Large intestine (tissue), 12 donors: ENCODE results near the gene SLC49A3. TPM values are rescaled to one million over a fixed set of nuclear protein-coding genes. Genes with fewer than 3 reads are reported as not detected.
"Not testable (repeated sequence)": the region's sequence is repeated elsewhere in the genome, so short reads cannot be mapped to it uniquely, and the experiment has no call there.

ENCODE experiments used
- DNase-seq, 2 donors: peaks; one replicate each; pipeline versions ENCODE4 v3.0.0 to v3.0.0-alpha.2; 2013
- H3K27ac ChIP-seq: one replicate; pipeline ENCODE4 v1.5.1; 2013; ENCODE audit warnings: low read length
- H3K27me3 ChIP-seq: 2 replicates; pipeline ENCODE4 v1.6.1; 2013; ENCODE audit warnings: low read length; ENCODE audit not compliant: control insufficient read depth, insufficient read depth
- H3K36me3 ChIP-seq: 2 replicates; pipeline ENCODE4 v1.6.1; 2013; ENCODE audit warnings: low read length; ENCODE audit not compliant: control insufficient read depth, insufficient read depth
- H3K4me1 ChIP-seq: one replicate; pipeline ENCODE4 v1.6.1; 2013; ENCODE audit warnings: low read length; ENCODE audit not compliant: control insufficient read depth, insufficient read depth
- H3K4me3 ChIP-seq: one replicate; pipeline ENCODE4 v1.5.1; 2013; ENCODE audit warnings: low read length
- H3K9me3 ChIP-seq: one replicate; pipeline ENCODE4 v1.6.1; 2013; ENCODE audit warnings: mild to moderate bottlenecking, low read depth, low read length, moderate library complexity; ENCODE audit not compliant: control insufficient read depth
- WGBS: methylation state at CpG from one replicate; pipeline ENCODE4 v1.1.5; 2013; ENCODE audit warnings: low lambda C conversion rate; ENCODE audit not compliant: insufficient coverage; 5-methylcytosine and 5-hydroxymethylcytosine counted together
- long read RNA-seq, 11 donors: transcript quantifications; one replicate each; lab custom pipeline, GENCODE V29; 2026
- polyA plus RNA-seq: library from polyadenylated mRNA; unstranded; fragments of 120-200 nt; gene quantifications from one replicate; pipeline ENCODE4 v1.2.1, GENCODE V29; 2013

The SLC49A3 gene
- polyA plus RNA-seq = 4.6 TPM
- long read RNA-seq, donor 1 = 0 reads
- long read RNA-seq, donor 2, partial matches to known transcripts = 0 of 1 reads
- long read RNA-seq, donor 2, other reads (novel, unspliced or antisense) = 0 of 1 reads
- long read RNA-seq, donor 3 = 0 reads
- long read RNA-seq, donor 4 = 0 reads
- long read RNA-seq, donor 5 = 0 reads
- long read RNA-seq, donor 6, partial matches to known transcripts = 0 of 2 reads
- long read RNA-seq, donor 6, other reads (novel, unspliced or antisense) = 0 of 2 reads
- long read RNA-seq, donor 7 = 0 reads
- long read RNA-seq, donor 8, partial matches to known transcripts = 0 of 1 reads
- long read RNA-seq, donor 8, other reads (novel, unspliced or antisense) = 0 of 1 reads
- long read RNA-seq, donor 9 = 0 reads
- long read RNA-seq, donor 10, partial matches to known transcripts = 0 of 2 reads
- long read RNA-seq, donor 10, other reads (novel, unspliced or antisense) = 0 of 2 reads
- long read RNA-seq, donor 11 = 0 reads

DNA sequence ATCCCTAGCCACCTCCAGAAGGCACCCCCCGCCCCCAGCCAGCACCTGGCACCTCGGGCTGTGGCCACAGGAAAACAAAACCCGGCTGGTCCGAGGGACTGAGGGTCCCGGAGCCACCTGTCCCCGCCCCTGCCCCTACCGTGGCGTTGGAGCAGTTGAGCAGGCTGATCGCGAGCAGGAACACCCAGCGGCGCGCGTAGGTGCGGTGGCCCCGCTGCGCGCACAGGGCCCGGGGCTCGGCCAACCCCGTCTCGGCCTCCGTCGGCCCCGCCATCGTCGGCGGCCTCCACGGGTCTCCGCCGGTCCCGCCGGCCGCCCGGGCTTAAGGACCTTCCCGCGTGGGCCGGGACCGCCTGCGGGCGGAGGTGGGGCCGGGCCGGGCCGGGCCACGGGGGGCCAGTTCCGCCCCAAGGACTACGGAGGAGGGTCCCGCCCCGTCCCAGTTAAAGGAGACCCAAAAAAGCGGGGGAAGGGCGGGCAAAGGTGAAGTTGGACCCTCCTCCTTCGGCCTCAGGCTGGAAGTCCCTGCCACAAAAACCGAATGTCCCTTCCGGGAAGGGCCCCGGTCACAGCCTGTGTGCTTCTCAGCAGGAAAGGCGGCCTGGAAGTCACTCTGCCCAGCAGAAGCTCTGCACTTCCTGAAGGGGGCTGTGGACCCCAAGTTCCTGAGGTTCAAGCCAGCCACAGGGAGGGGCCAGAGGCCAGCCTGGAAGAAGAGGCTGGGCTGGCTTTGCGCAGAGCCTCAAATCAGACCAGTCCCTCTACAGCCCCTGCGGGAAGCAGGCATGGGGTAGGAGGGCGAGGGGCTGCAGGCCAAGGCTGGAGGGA lies at the start of gene SLC49A3:
TSS of gene SLC49A3 (minus strand) at position 298 of the 828 bp plus-strand sequence. CDS start at position 274, 24 bp downstream.
- H3K36me3 ChIP-seq = no peaks in the 10 kb centered on the region
- H3K27ac ChIP-seq = no peak within 1 kb of the TSS
- no peak for DNase-seq
- peaks cover 7% of the 10 kb centered on the region for H3K9me3 ChIP-seq
- peak within 1 kb of the TSS; percentile 28 for H3K4me3 ChIP-seq
- no CpG with 5 or more reads among the region's 59 CpGs for WGBS
- H3K27me3 ChIP-seq = peaks cover 5% of the 10 kb centered on the region
- peaks cover 26% of the 10 kb centered on the region for H3K4me1 ChIP-seq

DNA sequence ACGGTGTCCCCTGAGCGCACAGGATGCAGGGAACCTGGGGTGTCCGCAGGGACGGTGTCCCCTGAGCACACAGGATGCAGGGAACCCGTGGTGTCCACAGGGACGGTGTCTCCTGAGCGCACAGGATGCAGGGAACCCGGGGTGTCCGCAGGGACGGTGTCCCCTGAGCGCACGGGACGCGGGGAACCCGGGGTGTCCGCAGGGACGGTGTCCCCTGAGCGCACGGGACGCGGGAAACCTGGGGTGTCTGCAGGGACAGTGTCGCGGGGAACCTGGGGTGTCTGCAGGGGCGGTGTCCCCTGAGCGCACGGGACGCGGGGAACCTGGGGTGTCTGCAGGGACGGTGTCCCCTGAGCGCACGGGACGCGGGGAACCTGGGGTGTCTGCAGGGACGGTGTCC lies 47.6 kb upstream of the SLC49A3 start:
- Histone ChIP-seq H3K4me1 (peaks cover 14% of the 10 kb centered on the region), H3K9me3 (peaks cover 12% of the 10 kb centered on the region), H3K36me3 (peaks cover 70% of the 10 kb centered on the region)
- H3K27ac ChIP-seq, H3K27me3 ChIP-seq, DNase-seq, H3K4me3 ChIP-seq: not testable (repeated sequence)
- no CpG with 5 or more reads among the region's 34 CpGs for WGBS

DNA sequence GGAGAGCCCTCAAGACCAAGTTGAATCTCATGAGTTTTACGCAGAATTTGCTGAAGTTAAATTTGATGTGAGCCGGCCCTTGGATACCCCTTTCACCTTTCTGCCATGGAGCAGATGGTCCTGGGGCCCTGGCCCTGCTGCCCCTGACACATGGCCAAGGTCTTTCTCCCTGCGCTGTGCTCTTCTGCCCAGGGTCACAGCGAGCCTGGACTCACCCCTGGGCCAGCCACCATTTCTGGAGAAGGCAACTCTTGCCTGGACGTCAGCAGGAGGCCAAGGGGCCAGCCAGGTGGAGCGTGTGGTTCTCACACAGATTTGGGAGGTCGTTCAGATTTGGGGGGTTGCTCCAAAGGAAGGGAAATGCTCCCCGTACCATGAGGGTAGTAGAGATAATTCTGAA lies 46.6 kb upstream of the SLC49A3 start:
- Histone ChIP-seq H3K4me1 (peaks cover 14% of the 10 kb centered on the region), H3K27me3 (no peaks in the 10 kb centered on the region), H3K4me3 (no peak overlapping the region), H3K9me3 (peaks cover 20% of the 10 kb centered on the region), H3K36me3 (peaks cover 73% of the 10 kb centered on the region), H3K27ac (no peak overlapping the region)
- no peak for DNase-seq
- 100% methylated on average over 2 of the region's 8 CpGs for WGBS

DNA sequence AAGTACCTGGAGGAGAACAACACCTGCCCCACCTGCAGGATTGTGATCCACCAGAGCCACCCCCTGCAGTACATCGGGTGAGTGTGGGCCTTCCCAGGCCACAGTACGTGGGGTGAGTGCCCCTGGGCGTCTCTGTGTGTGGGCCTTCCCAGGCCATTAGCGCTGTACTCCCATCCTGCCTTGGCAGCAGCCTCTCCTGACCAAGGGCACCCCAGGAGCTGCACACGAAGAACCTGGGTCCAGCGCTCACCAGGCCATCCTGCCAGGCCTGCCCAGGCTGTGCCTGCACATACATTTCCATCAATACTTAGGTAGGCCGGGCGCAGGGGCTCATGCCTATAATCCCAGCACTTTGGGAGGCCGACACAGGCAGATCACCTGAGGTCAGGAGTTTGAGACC lies 46.0 kb upstream of the SLC49A3 start:
- no CpG with 5 or more reads among the region's 9 CpGs for WGBS
- no peak overlapping the region for H3K27ac ChIP-seq
- peaks cover 69% of the 10 kb centered on the region for H3K36me3 ChIP-seq
- no peak for DNase-seq
- peaks cover 20% of the 10 kb centered on the region for H3K9me3 ChIP-seq
- H3K27me3 ChIP-seq = no peaks in the 10 kb centered on the region
- no peak overlapping the region for H3K4me3 ChIP-seq
- H3K4me1 ChIP-seq = peaks cover 12% of the 10 kb centered on the region

DNA sequence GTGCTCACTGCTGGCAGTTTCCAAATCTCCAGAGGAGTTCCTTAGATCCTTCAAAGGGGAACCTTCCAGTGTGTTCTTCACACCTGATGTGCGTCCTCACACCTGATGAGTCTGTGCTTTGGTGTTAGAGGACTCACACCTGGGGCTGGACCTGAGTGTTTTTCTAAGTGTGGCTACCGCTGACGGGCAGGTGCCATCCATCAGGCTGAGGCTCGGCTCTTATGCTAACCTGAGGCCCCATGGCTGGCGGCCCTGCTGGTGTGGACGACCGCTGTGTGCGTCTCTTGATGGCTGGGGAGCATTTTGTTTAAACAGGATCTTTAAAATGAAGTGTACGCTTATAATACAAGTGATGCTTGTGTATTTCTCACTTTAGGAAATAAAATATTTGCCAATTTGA lies 45.1 kb upstream of the SLC49A3 start:
- Histone ChIP-seq H3K4me1 (peaks cover 4% of the 10 kb centered on the region), H3K27ac (no peak overlapping the region), H3K9me3 (peaks cover 20% of the 10 kb centered on the region), H3K36me3 (peaks cover 61% of the 10 kb centered on the region), H3K4me3 (no peak overlapping the region), H3K27me3 (no peaks in the 10 kb centered on the region)
- no CpG with 5 or more reads among the region's 9 CpGs for WGBS
- no peak for DNase-seq

DNA sequence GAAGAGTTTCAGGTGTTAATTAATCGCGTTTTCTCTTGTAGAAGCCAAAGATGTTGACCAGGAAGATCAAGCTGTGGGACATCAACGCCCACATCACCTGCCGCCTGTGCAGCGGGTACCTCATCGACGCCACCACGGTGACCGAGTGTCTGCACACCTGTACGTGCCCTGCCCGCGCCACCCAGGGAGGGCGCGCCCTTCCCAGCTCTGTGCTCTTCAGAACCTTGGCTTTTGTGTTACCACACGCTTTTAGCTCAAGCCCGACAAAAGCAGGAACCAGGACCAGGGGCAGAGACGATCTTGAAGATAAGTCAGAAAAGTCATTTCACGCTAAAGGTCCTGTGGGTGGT lies 44.7 kb upstream of the SLC49A3 start:
- H3K27ac ChIP-seq = no peak overlapping the region
- H3K4me3 ChIP-seq = no peak overlapping the region
- no peaks in the 10 kb centered on the region for H3K27me3 ChIP-seq
- no peaks in the 10 kb centered on the region for H3K4me1 ChIP-seq
- no CpG with 5 or more reads among the region's 18 CpGs for WGBS
- peaks cover 20% of the 10 kb centered on the region for H3K9me3 ChIP-seq
- DNase-seq = no peak
- peaks cover 61% of the 10 kb centered on the region for H3K36me3 ChIP-seq

DNA sequence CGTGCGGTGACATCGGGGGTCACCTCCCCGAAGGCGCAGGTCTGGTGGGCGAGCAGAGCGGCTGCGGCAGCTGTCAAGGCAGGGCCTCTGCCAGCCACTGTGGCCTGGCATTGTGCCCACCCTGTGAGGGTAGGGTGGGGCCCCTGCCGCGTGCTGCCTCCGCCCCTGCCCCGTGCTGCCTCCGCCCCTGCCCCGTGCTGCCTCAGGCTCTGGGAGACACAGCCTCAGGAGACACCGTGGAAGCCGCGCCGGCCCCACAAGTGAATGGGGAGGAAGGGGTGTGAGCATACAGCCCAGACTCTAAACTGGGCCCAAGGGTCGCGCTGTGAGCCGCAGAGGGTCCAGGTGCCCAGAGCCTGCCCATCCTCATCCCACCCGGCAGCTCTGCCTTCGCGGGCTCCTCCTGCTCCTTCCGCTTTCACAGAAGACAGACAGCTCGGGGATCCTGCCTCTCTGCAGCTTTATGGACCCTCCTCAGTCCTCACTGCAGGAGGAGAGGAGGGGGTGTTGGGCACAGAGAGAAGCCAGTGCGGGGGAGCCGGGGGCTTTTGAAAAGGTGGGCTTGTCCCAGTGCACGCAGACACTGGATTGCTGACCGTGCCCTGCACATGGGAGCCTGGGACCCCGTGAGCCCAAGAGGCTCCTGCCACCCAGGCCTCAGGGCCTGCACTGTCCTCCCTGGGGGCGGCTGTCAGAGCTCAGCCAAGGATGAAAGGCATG lies 44.1 kb upstream of the SLC49A3 start:
- Histone ChIP-seq H3K27me3 (no peaks in the 10 kb centered on the region), H3K4me1 (no peaks in the 10 kb centered on the region), H3K27ac (no peak overlapping the region), H3K9me3 (peaks cover 20% of the 10 kb centered on the region), H3K36me3 (peaks cover 60% of the 10 kb centered on the region), H3K4me3 (no peak overlapping the region)
- no CpG with 5 or more reads among the region's 32 CpGs for WGBS
- no peak for DNase-seq

DNA sequence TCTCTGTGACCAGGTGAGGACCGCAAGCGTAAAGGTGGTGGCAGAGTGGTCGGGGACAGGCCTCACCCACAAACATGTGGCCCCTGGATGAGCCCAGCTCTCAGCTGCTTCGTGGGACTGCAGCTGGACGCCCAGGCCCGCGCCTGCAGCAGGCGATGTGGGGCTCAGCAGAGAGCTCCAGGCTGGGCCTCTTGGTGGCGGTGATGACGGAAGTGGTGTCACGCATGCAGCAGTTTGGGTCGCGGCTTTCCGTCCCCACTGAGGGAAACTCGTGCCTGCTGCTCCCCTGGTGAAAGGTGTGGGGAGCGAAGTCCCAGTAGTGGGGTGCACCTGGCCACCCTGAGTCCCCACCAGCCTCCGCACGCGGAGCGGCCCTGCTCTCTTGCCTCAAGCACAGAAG lies 43.5 kb upstream of the SLC49A3 start:
- Histone ChIP-seq H3K36me3 (peaks cover 55% of the 10 kb centered on the region), H3K4me1 (peaks cover 3% of the 10 kb centered on the region), H3K27me3 (no peaks in the 10 kb centered on the region), H3K4me3 (no peak overlapping the region), H3K9me3 (peaks cover 17% of the 10 kb centered on the region), H3K27ac (no peak overlapping the region)
- WGBS = no CpG with 5 or more reads among the region's 20 CpGs
- DNase-seq = no peak

DNA sequence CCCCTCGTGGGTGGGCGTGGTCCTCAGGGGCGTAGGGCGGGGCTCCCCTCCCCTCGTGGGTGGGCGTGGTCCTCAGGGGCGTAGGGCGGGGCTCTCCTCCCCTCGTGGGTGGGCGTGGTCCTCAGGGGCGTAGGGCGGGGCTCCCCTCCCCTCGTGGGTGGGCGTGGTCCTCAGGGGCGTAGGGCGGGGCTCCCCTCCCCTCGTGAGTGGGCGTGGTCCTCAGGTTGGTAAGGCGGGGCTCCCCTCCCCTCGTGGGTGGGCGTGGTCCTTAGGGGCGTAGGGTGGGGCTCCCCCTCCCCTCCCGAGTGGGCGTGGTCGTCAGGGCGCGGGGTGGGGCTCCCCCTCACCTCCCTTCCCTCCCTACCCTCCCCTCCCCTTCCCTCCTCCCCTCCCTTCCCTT lies 43.0 kb upstream of the SLC49A3 start:
- H3K4me1 ChIP-seq, H3K27me3 ChIP-seq, DNase-seq, H3K4me3 ChIP-seq, H3K27ac ChIP-seq: not testable (repeated sequence)
- Histone ChIP-seq H3K36me3 (peaks cover 51% of the 10 kb centered on the region), H3K9me3 (peaks cover 17% of the 10 kb centered on the region)
- no CpG with 5 or more reads among the region's 27 CpGs for WGBS
